GM18873 (cell line): ENCODE data around the gene PIEZO1.

Experiments
- ATAC-seq: cut with Tn5 transposase; IDR thresholded peaks from one replicate; pipeline ENCODE4 v1.9.1; 2021; ENCODE audit warnings: mild to moderate bottlenecking, moderate library complexity, moderate number of reproducible peaks; ENCODE audit not compliant: unreplicated experiment, low FRiP score

The PIEZO1 gene

GRCh38 chr16:88738151-88739084 lies 46.6 kb downstream of the PIEZO1 start:
- ATAC-seq, result no peak

GRCh38 chr16:88737298-88738150 lies 47.5 kb downstream of the PIEZO1 start:
- no peak for ATAC-seq

GRCh38 chr16:88736496-88736895 lies 48.5 kb downstream of the PIEZO1 start:
- no peak for ATAC-seq

GRCh38 chr16:88736088-88736487 lies 48.9 kb downstream of the PIEZO1 start:
- ATAC-seq, result no peak

GRCh38 chr16:88735616-88736015 lies 49.4 kb downstream of the PIEZO1 start:
- no peak for ATAC-seq

- ATAC-seq, result no peak
Measured at GRCh38 chr16:88735121-88735520, 49.9 kb downstream of the PIEZO1 start.

DNA sequence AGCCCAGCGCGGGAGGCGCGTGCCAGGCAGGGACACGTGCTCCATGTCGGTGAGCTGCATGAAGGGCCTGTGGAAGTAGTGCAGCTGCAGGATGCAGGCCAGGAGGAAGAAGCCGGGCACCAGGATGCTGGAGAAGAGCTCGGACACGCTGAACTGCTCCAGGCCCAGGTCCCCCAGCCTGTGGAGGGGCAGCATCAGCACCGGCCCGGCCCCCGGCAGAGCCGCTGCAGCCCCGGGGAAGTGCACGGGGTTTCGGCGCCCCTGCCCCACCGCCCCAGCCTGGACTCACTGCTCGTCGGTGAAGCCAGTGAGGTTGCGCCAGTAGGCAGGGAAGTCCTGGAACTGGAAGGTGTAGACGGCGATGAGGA lies 50.7 kb downstream of the PIEZO1 start:
- ATAC-seq, result no peak

DNA sequence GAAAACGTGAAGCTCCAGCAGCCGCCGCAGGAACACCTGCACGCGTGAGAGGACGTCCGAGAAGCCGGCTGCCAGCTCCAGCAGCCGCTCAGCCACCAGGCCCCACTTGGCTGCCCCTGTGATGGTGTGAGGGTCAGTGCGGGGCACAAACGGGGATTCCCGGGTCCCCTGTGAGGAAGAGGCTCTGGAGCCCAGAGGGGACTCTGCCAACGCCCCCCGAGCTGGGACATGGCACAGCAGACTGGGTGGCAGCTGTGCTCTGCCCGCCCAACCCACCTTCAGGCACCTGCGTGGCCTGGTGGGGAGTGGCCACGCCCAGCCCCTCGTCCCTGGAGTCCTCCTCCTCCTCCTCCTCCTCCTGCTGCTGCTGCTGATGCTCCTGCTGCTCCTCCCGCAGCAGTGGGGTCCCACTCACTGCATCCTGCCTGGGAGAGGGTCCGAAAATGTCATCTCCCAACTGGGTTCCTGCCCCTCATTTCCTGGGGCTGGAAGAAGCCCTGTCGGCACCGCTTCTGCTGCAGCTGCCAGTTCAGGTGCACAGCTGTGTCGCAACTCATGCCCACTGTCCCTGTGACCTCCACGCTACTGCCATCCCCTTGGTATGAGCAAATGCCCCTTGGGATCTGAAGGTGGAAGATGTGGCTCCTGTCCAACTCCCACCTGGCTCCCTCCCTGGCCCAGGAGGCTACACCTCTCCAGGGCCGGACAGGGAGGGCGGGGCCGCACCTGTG lies 51.2 kb downstream of the PIEZO1 start:
- no peak for ATAC-seq

GRCh38 chr16:88732961-88733294 lies 52.1 kb downstream of the PIEZO1 start:
- ATAC-seq, result no peak

GRCh38 chr16:88732172-88732960 lies 52.7 kb downstream of the PIEZO1 start:
- ATAC-seq, result no peak

DNA sequence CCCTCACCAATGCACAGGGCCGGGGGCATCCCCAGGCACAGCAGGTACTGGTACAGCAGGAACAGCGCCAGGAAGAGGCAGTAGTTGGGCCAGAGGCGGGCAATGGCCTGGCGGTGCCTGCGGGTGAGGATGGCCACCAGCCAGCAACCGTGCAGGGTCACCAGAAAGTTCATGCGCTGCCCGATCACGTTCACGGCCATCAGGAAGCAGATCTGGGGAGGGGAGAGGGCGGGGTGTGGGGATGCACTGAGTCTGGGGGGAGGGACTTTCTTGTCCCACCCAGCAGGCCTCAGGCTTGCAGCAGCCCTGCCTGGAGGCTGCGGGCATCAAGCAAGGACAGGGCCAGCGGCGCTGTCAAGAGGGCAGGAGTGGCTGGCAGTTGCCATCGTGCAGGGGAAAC lies 53.3 kb downstream of the PIEZO1 start:
- no peak for ATAC-seq

DNA sequence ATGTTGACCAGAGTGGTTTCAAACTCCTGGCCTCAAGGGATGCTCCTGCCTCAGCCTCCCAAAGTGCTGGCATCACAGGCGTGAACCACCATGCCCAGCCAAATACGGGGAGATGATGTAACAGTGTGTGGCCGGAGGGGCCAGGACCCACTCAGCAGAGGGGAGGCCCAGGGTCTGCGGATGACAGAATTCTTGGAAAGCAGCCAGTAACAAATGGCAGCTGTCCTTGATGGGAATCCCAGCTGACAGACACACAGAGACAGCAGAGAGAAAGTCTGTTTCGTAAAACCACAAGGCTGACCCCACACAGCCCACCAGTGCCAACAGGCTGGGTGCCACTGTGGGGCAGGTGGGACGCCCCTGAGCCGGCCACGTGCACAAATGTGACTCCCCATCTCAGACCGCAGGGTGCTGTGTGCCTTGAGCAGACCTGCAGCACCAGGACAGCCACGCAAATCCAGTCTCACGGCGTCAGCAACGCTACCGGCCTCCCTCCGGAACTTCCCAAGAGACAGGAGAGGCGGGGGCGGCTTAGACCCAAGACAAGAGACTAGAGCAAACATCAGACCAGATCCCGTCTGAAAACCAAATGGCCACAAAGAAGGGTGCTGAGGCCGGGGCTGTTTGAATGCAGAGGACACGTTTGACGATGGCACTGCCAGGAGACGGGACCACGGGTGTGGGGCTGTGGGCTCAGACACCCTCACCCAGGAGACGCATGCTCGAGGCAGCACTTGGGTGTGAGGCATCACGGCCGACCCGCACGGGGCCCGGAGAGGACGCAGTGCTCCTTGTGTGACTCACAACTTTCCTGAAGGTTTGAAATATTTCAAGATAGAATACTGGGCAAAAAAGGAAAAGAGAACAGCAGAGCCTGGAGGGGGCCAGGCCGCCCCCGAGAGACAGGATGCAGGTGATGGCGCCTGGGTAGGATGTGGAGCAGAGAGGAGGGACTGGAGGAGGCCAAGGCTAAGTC lies 54.1 kb downstream of the PIEZO1 start:
- no peak for ATAC-seq

DNA sequence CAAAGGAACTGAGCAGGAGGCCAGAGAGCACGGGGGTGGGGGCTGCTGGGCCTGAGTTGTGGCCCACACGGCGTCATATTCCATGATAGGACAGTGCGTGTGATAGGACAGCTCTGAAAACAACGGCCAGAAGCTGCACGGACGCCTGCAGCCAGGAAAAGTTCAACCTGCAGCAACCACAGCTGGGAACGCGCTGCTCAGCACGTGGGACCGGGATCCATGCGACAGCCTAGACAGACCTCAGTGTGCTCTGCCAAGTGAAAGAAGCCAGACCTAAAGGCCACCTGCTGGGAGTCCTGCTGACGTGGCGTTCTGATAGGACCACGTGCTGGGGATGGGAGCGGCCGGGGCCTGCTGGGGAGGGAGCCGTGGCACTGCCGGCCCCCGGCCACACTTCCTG lies 57.1 kb downstream of the PIEZO1 start:
- ATAC-seq, result no peak

DNA sequence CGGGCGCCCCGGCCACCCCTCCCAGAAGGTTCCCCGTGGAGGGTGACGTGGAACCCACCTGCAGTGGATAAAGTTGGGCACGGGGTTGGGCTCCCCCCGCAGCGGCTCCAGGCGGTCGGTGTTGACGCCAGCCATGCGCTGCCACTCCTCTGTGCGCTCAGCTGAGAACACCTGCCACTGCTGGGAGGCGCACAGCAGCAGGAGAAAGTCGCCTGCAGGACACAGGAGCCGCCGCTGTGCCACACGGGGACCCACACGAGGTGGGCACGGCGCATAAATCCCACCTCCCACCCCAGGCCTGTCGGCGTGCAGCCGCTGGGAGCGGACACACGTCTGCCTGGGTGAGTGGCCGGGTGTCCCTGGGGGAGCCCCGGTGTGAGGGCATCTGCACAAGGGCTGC lies 58.0 kb downstream of the PIEZO1 start:
- ATAC-seq, result no peak

DNA sequence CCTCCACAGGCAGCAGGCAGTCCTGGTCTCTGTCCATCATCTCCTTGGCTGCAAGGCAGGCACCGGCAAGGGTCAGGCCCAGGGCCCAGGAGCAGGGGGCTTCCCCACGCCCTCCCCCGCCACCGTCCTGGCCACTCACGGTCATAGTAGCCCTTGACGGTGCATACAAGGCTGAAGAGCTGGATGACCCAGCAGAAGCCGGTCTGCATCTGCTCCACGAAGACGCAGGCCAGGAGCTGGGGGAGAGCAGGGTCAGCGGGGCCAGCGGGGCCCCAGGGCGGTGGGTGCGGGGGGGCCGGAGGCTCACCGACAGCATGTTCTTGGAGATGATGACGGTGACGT lies 58.6 kb downstream of the PIEZO1 start:
- ATAC-seq, result no peak

DNA sequence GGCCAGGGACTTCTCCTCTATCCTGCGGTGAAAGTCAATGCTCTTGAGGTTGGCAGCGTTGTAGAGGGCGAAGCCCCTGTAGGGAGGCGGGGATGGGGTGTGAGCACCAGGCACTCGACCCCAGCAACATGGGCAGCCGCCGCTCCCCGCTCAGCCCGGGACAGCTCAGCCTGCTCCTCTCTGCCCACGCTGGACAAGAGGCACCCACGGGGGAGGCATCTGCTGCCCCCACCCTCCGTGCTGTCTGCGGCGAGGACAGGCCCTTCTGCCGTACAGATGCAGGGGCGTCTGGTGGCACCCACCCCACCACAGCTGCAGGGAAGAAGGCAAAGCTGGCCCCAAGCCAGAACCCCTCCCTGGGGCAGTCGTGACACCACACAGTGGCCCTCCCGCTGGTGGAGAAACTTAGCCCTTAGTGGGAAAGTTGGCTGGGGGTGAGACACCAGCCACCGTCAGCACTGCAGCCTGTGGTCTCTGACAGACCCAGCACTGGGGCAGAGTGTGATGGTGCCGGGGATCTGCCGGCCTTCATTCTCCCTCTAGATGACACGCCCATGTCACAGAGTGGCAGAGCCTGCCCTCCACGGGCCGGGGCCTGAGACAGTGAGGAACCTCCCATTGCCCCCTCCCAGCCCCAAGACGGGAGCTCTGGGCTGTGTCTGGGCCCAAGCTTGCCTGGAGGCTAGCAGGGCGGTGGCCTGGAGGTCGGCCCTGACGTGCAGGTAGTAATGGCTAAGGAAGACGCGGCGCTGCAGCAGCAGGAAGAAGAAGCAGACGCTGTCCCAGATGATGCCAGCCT lies 59.2 kb downstream of the PIEZO1 start:
- no peak for ATAC-seq

GRCh38 chr16:88724855-88725555 lies 60.0 kb downstream of the PIEZO1 start:
- no peak for ATAC-seq

DNA sequence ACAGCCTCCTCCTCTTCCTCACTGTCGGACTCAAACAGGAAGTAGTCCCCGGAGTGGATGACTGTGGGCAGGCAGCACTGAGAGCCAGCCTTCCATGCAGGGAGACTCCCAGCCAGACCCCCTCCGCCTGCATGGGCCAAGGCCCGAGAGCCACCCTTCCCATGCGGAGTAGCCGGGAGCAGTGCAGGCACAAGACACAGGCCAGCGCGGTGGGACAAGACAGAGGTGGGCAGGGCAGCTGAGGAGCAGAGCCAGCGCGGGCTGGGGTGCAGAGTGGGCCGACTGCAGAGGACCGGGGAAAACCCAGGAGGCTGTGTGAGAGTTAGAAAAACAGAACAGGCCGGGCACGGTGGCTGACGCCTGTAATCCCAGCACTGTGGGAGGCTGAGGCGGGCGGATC lies 61.1 kb downstream of the PIEZO1 start:
- ATAC-seq, result no peak
